ENCODE measurements around the gene ACADM. TPM values are rescaled to one million over a fixed set of nuclear protein-coding genes. Genes with fewer than 3 reads are reported as not detected.

Gene ACADM
- total RNA-seq, 2 experiments from 2014 or later, result 47.5 to 49.8 TPM

GRCh38 chr1:75791022-75791421 is 66.5 kb downstream of the ACADM start:
- CTCF ChIA-PET, result no interaction called here
- TF ChIP-seq CTCF (IDR thresholded peaks at IDR 0.05), result no peak
- Mint-ChIP-seq H3K36me3 (ENCODE audit: low read depth) (peaks cover 91% of the 10 kb centered on the region), H3K27me3 (no peaks in the 10 kb centered on the region), H3K9me3 (no peaks in the 10 kb centered on the region), H3K4me1 (ENCODE audit: low read depth) (peaks cover 39% of the 10 kb centered on the region), H3K27ac (peak overlapping the region; percentile 89), H3K4me3 (peak overlapping the region; percentile 88)
- ATAC-seq (no peak), DNase-seq (no peak)
- POLR2A ChIA-PET, result interaction anchor here (1.2 to 2.0 kb wide), 2 partner anchors 9 to 12 kb away, joined by 4 to 7 read pairs; no protein-coding TSS in a partner anchor
- intact Hi-C loops (cut with micrococcal nuclease), result no loop called here

DNA sequence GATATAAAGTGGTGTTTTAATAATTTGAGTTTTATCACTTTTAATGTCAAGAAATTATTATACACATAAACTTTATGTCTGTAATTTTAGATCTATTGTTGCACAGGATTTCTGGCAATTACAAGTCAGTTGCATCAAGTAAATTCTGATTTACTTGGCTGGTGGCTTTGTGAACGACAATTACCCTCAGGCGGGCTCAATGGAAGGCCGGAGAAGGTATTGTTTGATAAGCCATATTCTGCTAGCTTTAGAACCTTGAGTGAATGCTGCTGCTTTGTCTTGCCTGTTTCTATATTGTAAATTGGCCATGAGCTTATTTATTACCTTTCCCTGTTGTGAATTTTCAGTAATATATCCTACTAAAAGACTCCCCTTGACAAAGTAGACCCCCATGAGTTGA is 67.6 kb downstream of the ACADM start:
- Mint-ChIP-seq H3K4me1 (ENCODE audit: low read depth) (peaks cover 42% of the 10 kb centered on the region), H3K27me3 (no peaks in the 10 kb centered on the region), H3K4me3 (peak overlapping the region; percentile 29), H3K9me3 (no peaks in the 10 kb centered on the region), H3K27ac (peak overlapping the region; percentile 38), H3K36me3 (ENCODE audit: low read depth) (peaks cover 91% of the 10 kb centered on the region)
- no peak for TF ChIP-seq CTCF (IDR thresholded peaks at IDR 0.05)
- POLR2A ChIA-PET, result no interaction called here
- CTCF ChIA-PET, result no interaction called here
- intact Hi-C loops (cut with micrococcal nuclease), result no loop called here
- DNase-seq (no peak), ATAC-seq (no peak)

- Mint-ChIP-seq H3K27me3 (no peaks in the 10 kb centered on the region), H3K4me1 (ENCODE audit: low read depth) (peaks cover 38% of the 10 kb centered on the region), H3K27ac (no peak overlapping the region), H3K4me3 (no peak overlapping the region), H3K36me3 (ENCODE audit: low read depth) (peaks cover 77% of the 10 kb centered on the region), H3K9me3 (no peaks in the 10 kb centered on the region)
- ChIA-PET POLR2A (interaction anchor here (4.3 kb wide), 1 partner anchor 8 kb away, joined by 52 read pairs; the partner anchor contains the start of gene RABGGTB), CTCF (no interaction called here)
- TF ChIP-seq CTCF (IDR thresholded peaks at IDR 0.05), result no peak
- ATAC-seq (no peak), DNase-seq (no peak)
- intact Hi-C loops (cut with micrococcal nuclease), result no loop called here
These were observed 69.9 kb downstream of the ACADM start for GRCh38 chr1:75794382-75794781.

GRCh38 chr1:75795703-75796193 is 71.2 kb downstream of the ACADM start:
- CTCF ChIA-PET, result no interaction called here
- ATAC-seq (peak; percentile 3), DNase-seq (no peak)
- POLR2A ChIA-PET, result interaction anchor here (0.5 to 4.3 kb wide), 7 partner anchors 9 to 1643 kb away, joined by 3 to 52 read pairs (median 3); partner anchors contain the start of gene RABGGTB
- Mint-ChIP-seq H3K36me3 (ENCODE audit: low read depth) (peaks cover 63% of the 10 kb centered on the region), H3K9me3 (no peaks in the 10 kb centered on the region), H3K4me1 (ENCODE audit: low read depth) (peaks cover 25% of the 10 kb centered on the region), H3K27ac (no peak overlapping the region), H3K27me3 (no peaks in the 10 kb centered on the region), H3K4me3 (no peak overlapping the region)
- TF ChIP-seq CTCF (IDR thresholded peaks at IDR 0.05), result no peak
- intact Hi-C loops (cut with micrococcal nuclease), result no loop called here

- H3K27ac Mint-ChIP-seq, result peak within 1 kb of the TSS; percentile 35
- H3K4me3 Mint-ChIP-seq, result peak within 1 kb of the TSS; percentile 3
- peaks cover 17% of the 10 kb centered on the region for H3K4me1 Mint-ChIP-seq (ENCODE audit: low read depth)
- H3K27me3 Mint-ChIP-seq, result no peaks in the 10 kb centered on the region
- no peaks in the 10 kb centered on the region for H3K9me3 Mint-ChIP-seq
- intact Hi-C loops (cut with micrococcal nuclease), result no loop called here
- ChIA-PET CTCF (no interaction called here), POLR2A (interaction anchor here (0.5 to 4.3 kb wide), 8 partner anchors 8 to 1644 kb away, joined by 3 to 52 read pairs (median 3); partner anchors contain the start of gene RABGGTB)
- DNase-seq (no peak), ATAC-seq (peak; percentile 37)
- TF ChIP-seq CTCF (IDR thresholded peaks at IDR 0.05), result no peak
- H3K36me3 Mint-ChIP-seq (ENCODE audit: low read depth), result peaks cover 55% of the 10 kb centered on the region
These were observed 72.1 kb downstream of the ACADM start, which contains the start of gene MSH4 for GRCh38 chr1:75796376-75797272. MSH4 (plus strand) TSS chr1:75796882; CDS start chr1:75796986, 104 bp downstream.
